Measurements from ENCODE around the gene RBFOX1. TPM values are rescaled to one million over a fixed set of nuclear protein-coding genes. Genes with fewer than 3 reads are reported as not detected.

The RBFOX1 gene
- total RNA-seq, 3 donors from 2014 or later: 4.1 to 7.7 (median 5.1) TPM

DNA sequence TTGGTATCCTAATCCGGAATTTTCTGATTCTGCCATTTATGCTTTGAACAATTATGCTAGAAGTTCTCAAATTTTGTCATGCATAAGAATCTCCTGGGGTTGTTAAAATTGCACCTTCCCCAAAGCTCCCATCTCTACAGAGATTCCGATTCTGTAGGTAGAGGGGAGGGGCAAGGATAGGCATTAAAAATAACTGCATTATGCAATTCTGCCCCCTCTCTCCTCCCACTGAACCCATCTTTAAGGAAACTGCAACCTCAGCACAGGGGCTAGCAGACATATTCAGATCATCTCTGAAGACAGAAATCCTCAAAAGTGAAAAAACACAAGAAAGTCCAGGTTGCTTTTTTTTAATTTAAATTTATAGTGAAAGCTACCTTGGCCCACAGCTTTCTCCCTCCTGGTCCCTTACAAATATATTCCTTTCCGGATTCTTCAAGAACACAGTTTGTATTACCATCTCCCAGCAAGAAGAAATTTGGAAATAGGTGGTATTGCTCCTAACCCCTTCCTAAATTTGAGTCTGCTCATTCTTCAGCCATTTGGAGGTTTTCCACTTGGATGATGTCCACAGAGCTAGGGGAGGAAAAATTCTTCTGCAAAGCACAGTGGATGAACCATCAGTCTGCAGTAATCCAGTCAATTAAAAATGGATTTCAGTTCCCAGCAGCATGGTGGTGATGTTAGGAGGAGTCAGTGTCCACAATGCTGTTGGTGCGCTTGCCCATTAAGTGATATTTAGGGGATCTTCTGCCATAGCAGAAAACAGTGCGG is 67.7 kb downstream of the RBFOX1 start:
- Histone ChIP-seq H3K4me1 (ENCODE audit: low read depth) (no peaks in the 10 kb centered on the region), H3K4me3 (no peak overlapping the region), H3K9me3 (no peaks in the 10 kb centered on the region), H3K36me3 (ENCODE audit: low read depth) (no peaks in the 10 kb centered on the region)
- TF ChIP-seq, protein P1, sequence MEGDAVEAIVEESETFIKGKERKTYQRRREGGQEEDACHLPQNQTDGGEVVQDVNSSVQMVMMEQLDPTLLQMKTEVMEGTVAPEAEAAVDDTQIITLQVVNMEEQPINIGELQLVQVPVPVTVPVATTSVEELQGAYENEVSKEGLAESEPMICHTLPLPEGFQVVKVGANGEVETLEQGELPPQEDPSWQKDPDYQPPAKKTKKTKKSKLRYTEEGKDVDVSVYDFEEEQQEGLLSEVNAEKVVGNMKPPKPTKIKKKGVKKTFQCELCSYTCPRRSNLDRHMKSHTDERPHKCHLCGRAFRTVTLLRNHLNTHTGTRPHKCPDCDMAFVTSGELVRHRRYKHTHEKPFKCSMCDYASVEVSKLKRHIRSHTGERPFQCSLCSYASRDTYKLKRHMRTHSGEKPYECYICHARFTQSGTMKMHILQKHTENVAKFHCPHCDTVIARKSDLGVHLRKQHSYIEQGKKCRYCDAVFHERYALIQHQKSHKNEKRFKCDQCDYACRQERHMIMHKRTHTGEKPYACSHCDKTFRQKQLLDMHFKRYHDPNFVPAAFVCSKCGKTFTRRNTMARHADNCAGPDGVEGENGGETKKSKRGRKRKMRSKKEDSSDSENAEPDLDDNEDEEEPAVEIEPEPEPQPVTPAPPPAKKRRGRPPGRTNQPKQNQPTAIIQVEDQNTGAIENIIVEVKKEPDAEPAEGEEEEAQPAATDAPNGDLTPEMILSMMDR (IDR thresholded peaks at IDR 0.05): no peak
- no peak for ATAC-seq
- no peak for DNase-seq
- intact Hi-C loops (cut with DNase I, micrococcal nuclease): no loop called here

DNA sequence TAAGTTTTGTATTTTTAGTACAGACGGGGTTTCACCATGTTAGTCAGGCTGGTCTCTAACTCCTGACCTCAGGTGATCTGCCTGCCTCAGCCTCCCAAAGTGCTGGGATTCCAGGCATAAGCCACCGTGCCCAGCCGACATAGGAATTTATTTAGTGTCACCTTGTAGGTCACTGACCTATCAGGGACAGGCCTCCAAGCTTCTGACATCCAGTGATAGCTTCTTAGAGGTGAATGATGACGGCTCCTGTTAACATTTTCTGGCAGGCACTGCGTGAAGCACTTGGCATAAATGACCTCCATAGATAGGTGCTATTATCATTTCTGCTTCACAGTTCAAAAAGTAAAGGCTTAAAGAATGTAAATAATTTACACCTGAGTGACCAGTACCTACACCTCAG is 71.6 kb downstream of the RBFOX1 start:
- no peaks in the 10 kb centered on the region for H3K36me3 ChIP-seq (ENCODE audit: low read depth)
- ATAC-seq: no peak
- no peaks in the 10 kb centered on the region for H3K4me1 ChIP-seq (ENCODE audit: low read depth)
- H3K4me3 ChIP-seq: no peak overlapping the region
- H3K9me3 ChIP-seq: no peaks in the 10 kb centered on the region
- intact Hi-C loops (cut with DNase I, micrococcal nuclease): no loop called here
- no peak for DNase-seq
- TF ChIP-seq, protein P1 (IDR thresholded peaks at IDR 0.05): no peak

DNA sequence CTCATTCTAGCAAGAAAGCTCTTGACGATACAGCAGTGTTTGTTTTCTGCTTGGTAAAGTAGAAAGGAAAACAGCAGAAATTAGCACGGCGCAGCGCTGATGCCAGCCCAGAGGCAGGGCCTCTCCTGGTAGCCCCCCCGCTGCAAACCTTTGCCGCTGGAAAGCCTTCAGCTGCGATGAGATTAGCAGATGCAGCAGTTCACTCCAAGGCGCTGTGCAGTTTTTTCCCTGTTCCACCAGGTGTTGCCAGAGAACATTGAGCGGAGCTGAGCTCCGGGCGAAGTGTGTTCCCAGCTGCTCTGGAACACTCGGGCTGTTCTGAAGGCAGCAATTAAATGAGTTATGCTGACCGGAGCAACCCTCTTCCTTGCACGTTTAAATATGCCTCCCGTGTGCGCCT is 72.5 kb downstream of the RBFOX1 start:
- Histone ChIP-seq H3K4me1 (ENCODE audit: low read depth) (no peaks in the 10 kb centered on the region), H3K36me3 (ENCODE audit: low read depth) (no peaks in the 10 kb centered on the region), H3K4me3 (no peak overlapping the region), H3K9me3 (no peaks in the 10 kb centered on the region)
- intact Hi-C loops (cut with DNase I, micrococcal nuclease): no loop called here
- ATAC-seq (peak; percentile 31), DNase-seq (peak in 2 of 3 donors; percentile 7 to 25)
- TF ChIP-seq, protein P1 (IDR thresholded peaks at IDR 0.05): no peak

DNA sequence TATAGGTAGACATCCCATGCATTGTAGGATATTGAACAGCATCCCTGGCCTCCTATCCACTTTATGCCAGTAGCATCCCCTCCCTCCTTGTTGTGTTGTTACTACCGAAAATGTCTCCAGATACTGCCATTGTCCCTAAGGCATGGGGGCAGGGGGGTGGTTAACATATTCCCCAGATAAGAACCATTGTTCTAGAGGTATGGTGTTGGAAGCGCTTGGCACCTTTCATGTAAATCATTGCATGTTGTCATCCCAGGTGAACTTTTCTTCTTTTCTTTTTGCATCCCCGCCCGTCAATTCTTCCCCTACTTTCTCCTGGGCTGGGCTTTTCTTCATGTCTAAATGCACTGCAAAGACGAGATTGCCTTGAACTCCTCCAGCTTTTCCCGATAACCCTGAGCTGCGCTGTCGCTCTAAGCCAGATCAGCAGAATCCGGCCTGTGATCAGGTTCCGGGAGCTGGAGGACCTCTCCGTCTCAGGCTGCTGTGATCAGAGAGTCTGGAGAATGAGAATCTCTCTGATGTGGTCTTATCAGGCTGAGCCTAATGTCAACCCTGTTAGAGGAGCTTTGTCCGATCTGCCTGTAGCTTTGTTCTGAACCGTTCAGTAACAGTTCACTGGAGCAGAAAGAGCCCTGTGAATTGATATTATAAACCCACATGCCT is 76.2 kb downstream of the RBFOX1 start:
- H3K36me3 ChIP-seq (ENCODE audit: low read depth): no peaks in the 10 kb centered on the region
- ATAC-seq (no peak), DNase-seq (no peak)
- no peaks in the 10 kb centered on the region for H3K9me3 ChIP-seq
- intact Hi-C loops (cut with DNase I, micrococcal nuclease): no loop called here
- TF ChIP-seq, protein P1 (IDR thresholded peaks at IDR 0.05): no peak
- no peak overlapping the region for H3K4me3 ChIP-seq
- no peaks in the 10 kb centered on the region for H3K4me1 ChIP-seq (ENCODE audit: low read depth)

DNA sequence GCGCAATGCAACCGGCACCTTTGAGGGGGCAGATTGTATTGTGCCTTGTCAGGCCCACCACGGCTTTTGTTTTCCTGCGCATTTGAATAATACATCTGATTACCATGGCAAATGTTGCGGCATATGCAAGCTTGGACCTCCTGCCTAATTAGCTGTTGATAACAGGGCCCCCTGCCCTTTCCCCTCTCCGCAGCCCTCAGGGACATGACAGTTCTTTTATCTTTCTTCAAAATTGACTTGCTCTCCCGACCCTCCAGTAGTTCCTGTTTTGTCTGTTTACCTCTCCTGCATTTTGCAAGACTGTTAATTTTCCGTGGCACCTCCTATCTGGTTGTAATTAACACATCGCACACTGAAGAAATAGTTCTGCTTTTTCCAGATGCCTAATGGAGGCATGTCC is 86.8 kb downstream of the RBFOX1 start:
- no peaks in the 10 kb centered on the region for H3K4me1 ChIP-seq (ENCODE audit: low read depth)
- DNase-seq (no peak), ATAC-seq (no peak)
- H3K4me3 ChIP-seq: no peak overlapping the region
- no peaks in the 10 kb centered on the region for H3K9me3 ChIP-seq
- TF ChIP-seq, protein P1 (IDR thresholded peaks at IDR 0.05): no peak
- no peaks in the 10 kb centered on the region for H3K36me3 ChIP-seq (ENCODE audit: low read depth)
- intact Hi-C loops (cut with DNase I, micrococcal nuclease): no loop called here
